GM19455 (cell line): ENCODE measurements around the gene MEF2C.
"Not testable (repeated sequence)": the region's sequence is repeated elsewhere in the genome, so short reads cannot be mapped to it uniquely, and the experiment has no call there.

Source experiments
- ATAC-seq: cut with Tn5 transposase; IDR thresholded peaks from one replicate; pipeline ENCODE4 v1.9.1; 2021; ENCODE audit not compliant: unreplicated experiment

MEF2C gene

DNA sequence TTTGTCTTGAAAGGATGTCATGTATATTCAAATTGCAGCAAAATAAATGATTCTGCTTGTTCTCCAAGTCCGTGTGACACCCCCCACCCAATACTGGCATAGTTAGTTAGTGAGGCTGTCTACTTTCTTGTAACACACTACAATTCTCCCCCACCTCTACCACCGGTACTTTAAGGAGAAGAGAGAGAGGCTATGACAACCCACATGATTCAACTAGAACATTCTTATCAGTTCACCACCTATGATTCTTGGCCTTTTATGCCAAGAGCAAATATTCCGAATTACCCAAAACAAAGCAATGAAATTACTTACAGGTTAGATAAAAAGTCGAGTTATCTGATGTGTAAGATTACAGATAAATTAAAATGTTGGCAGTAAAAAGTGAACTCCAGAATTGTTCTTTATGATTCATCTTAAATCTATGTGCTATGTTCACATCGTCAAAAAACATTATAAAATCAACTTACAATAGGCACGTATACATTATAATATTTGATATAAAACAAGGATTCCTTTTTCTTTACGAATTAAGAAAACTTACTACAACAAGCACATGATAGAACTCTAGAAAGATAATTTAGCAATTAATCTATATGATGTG, 14.4 kb downstream of the MEF2C start:
- ATAC-seq, result no peak

DNA sequence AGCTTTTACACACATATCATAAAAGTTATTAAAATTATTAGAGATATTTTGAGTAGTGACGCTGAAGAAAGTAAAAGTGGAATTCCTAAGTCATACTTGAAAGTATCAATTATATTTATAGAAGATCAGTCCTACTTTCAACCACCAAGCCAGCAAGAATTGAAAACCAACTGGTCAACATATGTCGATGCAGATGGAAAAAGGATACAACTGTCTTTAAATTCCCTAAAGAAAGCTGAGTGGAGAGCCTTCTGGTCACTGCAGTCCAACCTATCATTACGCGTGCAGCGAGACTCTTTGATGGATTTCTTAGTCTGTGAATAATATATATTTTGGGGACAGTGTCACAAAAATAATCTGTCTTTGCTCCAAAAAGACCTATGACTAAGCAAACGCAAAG, 15.3 kb downstream of the MEF2C start:
- ATAC-seq, result no peak

DNA sequence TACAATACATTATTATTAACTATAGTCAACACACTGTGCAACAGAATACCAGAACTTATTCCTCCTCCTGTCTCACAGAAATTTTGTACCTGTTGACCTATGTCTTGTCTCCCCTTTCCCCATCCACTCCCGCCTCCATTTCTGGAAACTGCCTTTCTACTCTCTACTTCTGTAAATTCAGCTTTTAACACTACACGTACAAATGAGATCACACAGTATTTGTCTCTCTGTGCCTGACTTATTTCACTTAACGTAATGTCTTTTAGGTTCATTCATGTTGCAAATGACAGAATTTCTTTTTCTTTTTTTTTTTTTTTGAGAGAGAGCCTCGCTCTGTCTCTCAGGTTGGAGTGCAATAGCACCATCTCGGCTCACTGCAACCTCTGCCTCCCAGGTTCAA, 19.5 kb downstream of the MEF2C start:
- no peak for ATAC-seq

DNA sequence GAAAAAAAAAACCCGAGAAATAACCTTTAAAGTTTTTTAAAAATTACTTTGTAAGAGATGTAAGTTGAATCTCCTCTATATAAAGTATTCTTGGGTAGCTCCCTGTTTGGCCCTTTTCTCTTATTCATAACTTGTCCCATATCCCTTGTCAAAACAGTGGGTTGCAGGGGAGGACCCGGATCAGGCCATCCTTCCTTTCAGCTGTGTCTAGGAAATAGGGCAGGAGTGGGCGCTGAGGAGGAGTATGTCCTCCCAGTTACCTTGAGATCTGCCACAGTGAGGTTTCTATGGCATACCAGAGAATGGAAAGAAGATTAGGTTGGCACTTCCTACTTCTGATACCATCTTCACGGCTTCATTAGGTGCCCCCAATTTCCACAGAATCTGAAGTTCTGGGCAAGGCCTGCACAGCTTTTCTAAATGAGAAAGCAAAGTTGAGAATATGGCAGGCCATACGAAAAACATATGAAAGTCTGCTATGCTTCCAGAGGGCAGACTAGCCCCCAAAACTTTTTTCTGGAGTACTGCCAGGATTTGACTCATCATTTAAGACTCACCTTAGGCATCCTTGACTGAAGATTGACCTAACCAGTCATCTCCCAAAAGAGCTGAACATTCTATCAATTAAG, 20.3 kb downstream of the MEF2C start:
- no peak for ATAC-seq

DNA sequence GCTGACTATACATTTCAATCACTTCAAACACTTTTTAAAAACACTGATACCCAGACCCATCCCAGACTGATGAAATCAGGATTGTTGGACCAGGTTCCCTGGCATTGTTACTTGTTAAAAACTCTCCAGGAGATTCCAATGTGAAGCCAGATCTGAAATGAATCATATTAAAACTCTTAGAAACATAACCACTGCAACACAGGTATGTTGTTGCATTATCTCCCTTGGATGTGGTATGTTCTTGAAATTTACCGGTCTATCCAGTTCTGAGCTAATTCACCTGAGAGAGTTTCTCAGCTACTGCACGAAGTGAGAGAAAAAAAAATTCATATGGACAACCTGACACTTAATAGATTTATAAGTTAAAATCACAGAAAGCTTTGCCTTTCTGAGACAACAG, 21.8 kb downstream of the MEF2C start:
- no peak for ATAC-seq

DNA sequence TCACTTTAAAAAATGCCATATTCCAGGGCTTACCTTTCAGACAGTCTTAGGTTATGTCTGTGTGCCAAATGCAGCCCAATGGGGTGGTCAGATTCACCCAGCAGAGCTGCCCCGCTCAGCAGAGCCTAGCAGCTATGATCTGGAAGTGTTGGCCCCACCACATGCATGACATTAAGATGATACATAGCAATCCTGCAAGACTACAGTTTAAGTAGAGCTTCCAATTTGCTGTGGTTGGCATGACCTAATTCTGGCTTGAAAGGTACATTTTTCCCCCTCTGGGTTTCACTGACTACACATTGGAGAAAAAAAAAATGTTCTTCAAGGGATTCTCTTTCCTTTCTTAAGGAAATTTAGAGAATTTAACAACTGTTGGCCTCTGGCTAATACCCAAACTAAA, 22.5 kb downstream of the MEF2C start:
- no peak for ATAC-seq

DNA sequence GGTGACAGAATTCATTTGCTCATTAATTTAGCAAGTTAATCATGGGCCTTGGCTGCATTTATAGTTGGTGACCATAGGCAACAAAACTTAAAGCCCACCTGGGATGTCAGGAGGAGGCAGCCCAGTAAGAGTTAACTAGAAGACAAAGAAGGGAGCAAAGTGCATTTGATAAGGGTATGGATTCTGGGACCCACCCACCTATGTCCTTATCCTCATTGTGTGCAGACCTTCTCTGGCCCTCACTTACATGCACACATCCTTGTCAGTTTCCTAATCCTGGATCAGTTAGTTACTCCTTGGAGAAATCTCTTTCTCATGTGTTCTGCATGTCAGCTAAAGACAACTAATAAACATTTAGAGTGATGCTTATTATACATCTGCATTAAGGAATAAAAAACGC, 24.6 kb downstream of the MEF2C start:
- no peak for ATAC-seq

DNA sequence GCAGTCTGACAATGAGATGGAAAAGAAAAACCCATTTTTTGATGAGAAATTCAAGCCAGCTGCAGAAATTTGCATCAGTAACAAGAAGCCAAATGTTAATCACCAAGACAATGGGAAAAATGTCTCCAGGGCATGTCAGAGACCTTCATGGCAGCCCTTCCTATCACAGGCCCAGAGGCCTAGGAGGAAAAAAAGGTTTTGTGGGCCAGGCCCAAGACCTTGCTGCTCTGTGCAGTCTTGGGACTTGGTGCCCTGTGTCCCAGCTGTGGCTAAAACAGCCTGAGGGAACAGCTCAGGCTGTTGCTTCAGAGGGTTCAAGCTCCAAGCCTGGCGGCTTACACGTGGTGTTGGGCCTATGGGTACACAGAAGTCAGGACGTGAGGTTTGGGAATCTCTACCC, 26.6 kb downstream of the MEF2C start:
- ATAC-seq, result not testable (repeated sequence)

DNA sequence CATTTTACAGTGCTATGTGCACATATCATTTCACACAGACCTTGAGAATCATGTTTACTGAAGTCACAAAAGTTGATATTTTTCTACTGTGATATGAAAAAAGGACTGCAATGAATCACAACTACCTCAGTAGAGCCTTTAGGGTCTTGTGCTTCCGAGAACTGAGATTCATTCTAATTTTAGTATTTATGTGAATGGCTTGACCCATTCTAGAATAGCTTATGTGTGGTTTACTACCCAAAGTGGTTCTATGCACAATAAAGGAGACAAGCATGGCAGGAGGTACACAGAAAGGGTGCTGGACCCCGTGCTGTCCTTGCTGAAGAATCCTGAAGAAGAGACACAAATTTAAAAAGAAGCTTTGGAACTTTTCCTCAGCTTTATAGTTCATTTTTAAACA, 28.2 kb downstream of the MEF2C start:
- no peak for ATAC-seq

DNA sequence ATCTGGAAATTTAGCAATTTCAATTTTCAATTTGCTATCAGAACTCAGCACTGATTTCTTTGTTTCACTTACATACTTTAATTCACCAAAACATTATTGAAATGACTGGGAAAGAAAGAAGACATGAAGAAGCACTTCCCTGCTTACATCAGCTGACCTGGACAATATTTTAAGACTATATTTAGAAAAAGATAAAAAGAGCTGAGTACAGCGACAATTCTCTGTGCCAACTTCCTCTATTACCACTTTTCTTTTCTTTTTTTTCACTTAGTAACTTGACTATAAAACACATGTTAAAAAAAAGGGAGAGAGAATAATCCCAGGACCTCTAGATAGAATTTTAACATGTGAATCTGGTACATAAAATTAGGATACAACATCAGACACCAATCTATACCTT, 35.6 kb downstream of the MEF2C start:
- no peak for ATAC-seq

DNA sequence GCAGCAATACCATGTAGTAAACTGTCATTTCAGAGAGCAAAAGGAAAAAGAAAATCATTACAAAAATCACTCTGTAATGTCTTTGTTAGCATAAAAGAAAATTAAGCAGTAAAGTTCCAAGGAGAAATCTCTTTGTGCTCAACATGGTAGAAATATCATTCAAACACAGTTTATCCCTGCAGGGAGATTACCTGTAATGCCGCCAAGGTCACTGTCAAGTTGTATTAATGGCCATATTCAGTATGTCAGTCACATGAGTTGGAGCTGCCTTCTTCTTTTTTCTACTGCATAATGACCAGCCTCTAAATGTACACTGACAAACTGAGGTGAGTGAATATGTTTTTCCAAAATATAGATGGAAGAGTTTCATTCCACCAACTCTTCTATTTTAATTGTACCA, 36.5 kb downstream of the MEF2C start:
- no peak for ATAC-seq

DNA sequence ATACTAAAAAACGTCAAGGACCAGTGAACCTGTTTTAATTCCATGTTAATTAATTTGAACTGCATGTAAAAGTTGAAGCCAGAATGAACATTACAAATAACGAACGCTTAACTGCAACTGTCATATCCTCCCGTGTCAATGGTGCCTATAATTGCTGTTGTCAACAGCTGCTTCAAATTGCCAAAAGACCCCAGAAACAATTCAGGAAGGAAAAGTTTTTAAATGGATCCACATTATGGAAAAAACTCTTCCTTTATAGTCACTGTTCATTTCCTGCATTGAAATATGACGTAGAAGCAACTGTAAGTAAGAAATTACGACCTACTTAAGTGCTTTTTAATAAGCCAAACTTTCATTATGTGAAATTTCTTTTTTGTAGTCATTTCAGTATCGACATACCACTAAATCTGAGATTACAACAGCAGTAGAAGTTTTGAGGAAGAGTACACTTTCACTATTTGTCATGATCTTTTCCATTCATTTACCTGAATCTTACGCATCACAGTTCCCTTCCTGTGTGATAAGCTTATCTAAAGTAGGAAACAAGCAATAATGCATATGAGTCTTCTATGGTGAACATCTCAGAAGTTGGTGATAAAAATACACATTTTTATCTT, 37.8 kb downstream of the MEF2C start:
- ATAC-seq, result peak; percentile 76

DNA sequence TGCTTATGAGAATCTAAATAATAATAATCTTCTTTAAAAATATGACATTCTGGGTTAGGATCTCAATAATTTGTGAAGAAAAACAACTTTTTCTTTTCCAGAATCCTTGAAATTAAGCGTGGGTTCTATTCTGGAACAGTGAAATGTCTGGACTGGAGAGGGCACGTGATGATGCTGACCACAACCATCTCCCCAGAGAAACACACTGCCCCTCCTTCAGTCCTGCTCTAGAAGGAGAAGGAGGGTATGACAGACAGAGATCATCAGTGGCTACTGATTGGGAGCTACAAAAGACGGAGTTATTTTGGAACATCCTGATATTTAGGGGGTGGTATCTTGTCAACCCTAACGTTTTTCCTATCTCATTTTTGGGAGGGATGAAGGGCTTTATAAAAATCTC, 40.2 kb downstream of the MEF2C start:
- ATAC-seq, result no peak

DNA sequence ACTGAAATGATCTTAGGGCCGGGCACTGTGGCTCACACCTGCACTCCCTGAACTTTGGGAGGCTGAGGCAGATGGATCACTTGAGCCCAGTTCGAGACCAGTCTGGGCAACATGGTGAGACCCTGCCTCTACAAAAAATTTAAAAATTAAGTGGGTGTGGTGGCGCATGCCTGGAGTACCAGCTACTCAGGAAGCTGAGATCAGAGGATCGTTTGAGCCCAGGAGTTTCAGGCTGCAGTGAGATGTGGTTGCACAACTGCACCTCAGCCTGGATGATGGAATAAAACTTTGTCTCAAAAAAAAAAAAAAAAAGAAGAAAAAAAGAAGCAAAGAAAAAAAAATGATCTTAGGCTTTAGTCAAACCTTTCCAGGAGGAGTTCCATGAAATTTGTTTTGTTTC, 41.8 kb downstream of the MEF2C start:
- no peak for ATAC-seq

DNA sequence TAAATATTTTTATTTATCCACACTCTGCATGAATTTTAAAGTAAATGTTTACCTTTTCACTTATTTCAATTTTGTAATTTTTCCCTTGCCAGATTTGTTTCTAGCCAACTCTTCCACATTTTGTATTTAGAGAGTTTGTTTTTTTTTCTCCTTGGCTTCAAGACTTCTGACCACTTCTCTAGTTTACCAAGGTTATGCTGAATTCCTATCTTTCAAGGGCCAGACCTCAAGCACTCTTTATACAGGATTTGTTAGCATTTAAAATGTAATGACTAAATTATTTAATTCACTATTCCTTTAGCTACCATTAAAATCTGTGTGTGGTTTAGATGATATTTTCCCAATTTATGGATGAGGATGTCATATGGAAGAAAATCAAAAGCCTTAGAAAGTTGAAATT, 42.5 kb downstream of the MEF2C start:
- no peak for ATAC-seq

DNA sequence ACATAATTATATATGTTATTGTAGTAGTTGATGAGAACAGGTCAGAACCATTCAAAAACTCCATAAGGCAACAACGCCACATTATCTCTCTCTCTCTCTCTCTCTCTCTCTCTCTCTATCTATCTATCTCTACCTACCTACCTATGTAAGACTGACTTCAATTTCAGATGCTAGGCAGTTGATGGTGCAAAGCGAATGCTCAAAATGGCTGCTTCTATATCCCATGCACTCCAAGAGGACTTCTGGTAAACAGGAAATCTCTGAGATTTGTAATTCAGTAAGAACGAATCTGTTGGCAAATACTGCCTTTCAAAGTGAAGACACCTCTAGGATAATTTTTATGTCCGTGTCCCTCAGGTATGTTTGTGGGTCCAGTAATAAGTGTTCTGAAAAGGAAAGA, 43.7 kb downstream of the MEF2C start:
- no peak for ATAC-seq

DNA sequence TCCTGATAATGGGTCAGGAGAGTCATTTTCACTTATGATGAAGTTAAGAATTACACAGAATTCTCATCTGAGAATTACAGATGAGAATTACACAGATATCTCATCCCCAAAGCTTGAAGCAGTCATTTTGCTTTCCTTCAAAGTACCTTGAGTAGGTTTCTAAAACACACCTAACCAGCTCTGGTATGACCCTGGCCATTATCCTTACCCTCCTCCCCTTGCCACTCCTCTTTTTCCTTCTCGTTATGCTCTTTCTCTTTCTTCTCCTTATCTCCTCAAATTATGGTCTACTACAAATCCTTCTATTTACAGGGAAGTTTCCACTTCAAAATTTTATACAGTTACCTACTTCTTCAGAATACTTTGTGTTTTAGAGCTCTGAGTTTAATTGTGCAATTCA, 44.5 kb downstream of the MEF2C start:
- ATAC-seq, result no peak

DNA sequence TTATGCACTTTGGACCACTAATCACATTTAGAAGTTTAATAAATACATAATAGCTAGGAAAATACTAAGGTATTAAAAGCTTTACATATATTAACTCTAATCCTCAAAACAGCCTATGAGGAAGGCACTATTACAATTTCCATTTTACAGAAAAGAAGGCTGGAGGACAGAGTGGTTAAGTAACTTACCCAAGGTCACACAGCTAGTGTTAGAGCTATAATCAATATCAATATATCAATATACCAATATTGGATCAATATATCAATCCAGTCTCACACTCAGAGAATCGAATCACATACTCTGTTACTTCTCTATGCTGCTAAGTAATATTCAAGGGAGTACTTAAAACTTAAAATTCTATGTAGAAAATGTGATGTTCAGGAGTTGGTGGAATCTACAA, 45.2 kb downstream of the MEF2C start:
- ATAC-seq, result no peak

DNA sequence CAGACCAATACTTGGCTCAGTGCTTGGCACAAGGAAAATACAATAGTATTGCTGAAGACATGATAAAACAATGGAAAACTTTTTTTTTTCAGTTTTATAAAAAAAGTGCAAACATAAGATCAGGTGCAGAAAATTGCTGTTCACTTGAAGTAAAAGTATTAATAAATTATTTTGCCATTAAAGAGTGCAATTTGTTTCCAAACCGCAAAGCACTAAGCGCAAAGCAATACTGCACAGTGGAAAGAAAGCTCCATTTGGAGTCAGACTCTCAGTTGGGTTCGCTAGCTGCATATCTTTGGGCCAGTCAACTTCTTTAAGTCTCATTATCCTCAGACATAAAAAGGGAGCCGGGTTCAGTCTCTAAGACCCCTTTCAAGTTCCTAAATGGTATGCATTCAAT, 45.8 kb downstream of the MEF2C start:
- ATAC-seq, result no peak

DNA sequence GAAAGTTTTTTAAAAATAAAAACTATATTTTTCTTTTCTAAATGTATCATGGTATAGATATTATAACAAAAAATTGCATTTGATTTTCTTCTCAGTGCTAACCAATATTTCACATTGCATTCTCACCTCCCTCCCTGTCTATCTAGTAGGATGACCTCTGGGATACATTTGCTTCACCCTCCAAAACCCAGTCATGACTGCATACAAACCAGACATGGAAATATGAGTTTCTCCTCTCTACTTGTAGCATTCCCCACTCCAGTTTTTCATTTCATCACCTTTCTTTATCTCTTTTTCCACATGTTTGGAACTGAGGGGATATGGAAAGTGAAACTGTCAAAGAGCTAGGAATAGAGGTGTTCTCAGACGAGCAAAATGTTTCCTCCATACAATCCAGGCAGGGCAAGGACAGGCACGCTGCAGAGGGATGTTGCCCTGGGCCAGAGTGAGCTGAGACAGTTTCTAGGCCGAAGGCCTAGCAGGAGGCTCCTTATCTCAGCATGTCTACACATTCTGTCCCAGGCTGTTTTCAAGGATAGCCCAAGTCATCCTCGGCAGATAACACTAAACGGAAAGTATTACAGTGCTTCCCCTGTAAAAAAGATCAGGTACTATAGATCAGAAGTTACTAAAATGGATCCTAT, 46.7 kb downstream of the MEF2C start:
- no peak for ATAC-seq

DNA sequence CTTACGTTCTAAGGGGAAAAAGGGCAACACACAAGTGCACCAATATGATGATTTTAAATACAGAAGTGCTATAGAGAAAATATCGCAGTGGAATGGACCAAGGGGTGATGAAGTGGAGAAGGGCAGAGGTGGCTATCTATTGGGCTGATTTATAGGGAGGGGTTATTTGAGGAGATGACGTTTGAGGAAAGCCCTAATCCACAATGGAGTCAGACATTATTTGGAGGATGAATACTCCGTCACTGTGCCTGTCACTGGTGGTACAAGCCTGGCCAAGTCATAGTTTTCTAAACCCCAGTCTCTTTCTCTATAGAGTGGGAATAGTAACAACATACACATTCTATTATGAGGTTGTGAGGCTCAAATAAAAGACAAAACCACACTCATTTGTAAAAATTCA, 48.5 kb downstream of the MEF2C start:
- no peak for ATAC-seq

DNA sequence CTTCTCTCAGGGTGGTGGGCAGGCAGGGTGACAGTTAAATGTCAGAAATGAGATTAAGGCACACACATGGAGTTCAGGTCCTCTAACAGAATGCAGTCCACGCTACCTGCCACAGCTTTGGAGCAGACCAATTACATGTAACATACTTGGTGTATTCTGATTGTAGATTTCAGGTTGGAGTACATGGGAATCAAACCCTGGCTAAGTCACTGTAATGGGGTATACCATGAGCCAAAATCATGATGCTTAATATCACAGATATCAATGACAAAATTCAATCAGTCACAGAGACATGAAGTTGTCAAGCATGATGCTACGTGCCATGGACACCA, 48.9 kb downstream of the MEF2C start:
- ATAC-seq, result no peak
